Stimulated activated CD4-positive, alpha-beta T cell treated with anti-CD3 and anti-CD28 coated beads, Interleukin-1b, Interleukin-23, amount 100 ng/mL, for 4 hours (primary cell): ENCODE data around the gene FAM20B.
"Not testable (repeated sequence)": the region's sequence is repeated elsewhere in the genome, so short reads cannot be mapped to it uniquely, and the experiment has no call there.

Source experiments
- DNase-seq, 2 donors: peaks; one replicate each; pipeline ENCODE4 v3.0.0-alpha.2; 2020; ENCODE audit warnings: low read depth in 2 of 2

The FAM20B gene

GRCh38 chr1:179023946-179024650 lies 1.6 kb upstream of the FAM20B start:
- DNase-seq, result no peak

- DNase-seq, result peak; percentile 50 to 75
These were observed 500 bp downstream of the FAM20B start for GRCh38 chr1:179025975-179026812.

- no peak for DNase-seq
These were observed 1.3 kb downstream of the FAM20B start for GRCh38 chr1:179026813-179027669.

GRCh38 chr1:179029321-179029759 lies 3.6 kb downstream of the FAM20B start:
- DNase-seq, result no peak

GRCh38 chr1:179030130-179030529 lies 4.4 kb downstream of the FAM20B start:
- DNase-seq, result no peak

GRCh38 chr1:179030683-179031082 lies 5.0 kb downstream of the FAM20B start:
- DNase-seq, result no peak

- no peak for DNase-seq
These were observed 5.6 kb downstream of the FAM20B start for GRCh38 chr1:179031284-179031683.

- no peak for DNase-seq
These were observed 6.3 kb downstream of the FAM20B start for GRCh38 chr1:179031855-179032513.

- DNase-seq, result no peak
These were observed 9.0 kb downstream of the FAM20B start for GRCh38 chr1:179034720-179035119.

- peak in 1 of 2 donors; percentile 12 for DNase-seq
These were observed 11.3 kb downstream of the FAM20B start for GRCh38 chr1:179036844-179037465.

- DNase-seq, result no peak
These were observed 13.0 kb downstream of the FAM20B start for GRCh38 chr1:179038528-179039281.

- DNase-seq, result not testable (repeated sequence)
These were observed 13.9 kb downstream of the FAM20B start for GRCh38 chr1:179039502-179040174.

GRCh38 chr1:179040175-179040551 lies 14.5 kb downstream of the FAM20B start:
- not testable (repeated sequence) for DNase-seq

GRCh38 chr1:179042087-179042486 lies 16.4 kb downstream of the FAM20B start:
- DNase-seq, result no peak

- no peak for DNase-seq
These were observed 17.0 kb downstream of the FAM20B start for GRCh38 chr1:179042700-179043099.

GRCh38 chr1:179043266-179043665 lies 17.6 kb downstream of the FAM20B start:
- no peak for DNase-seq

- no peak for DNase-seq
These were observed 18.2 kb downstream of the FAM20B start for GRCh38 chr1:179043907-179044306.

GRCh38 chr1:179046808-179047635 lies 21.3 kb downstream of the FAM20B start:
- no peak for DNase-seq

GRCh38 chr1:179047636-179047997 lies 21.9 kb downstream of the FAM20B start:
- no peak for DNase-seq
